ENCODE data around the gene FDX1.

Gene FDX1

DNA sequence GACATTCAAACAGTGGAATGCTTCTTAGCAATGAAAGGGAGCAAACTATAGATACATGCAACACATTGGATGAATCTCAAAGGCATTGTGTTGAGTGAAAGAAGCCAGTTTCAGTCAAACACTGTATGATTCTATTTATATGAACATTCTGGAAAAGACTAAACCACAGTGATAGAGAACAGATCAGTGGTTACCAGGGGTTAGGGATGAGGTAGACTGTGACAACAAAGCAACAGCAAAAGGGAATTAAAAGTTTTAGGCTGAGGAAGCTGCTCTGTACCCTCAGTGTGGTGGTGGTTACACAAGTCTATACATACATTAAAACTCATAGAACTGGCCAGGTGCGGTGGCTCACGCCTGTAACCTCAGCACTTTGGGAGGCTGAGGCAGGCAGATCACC, 23.0 kb downstream of the FDX1 start:
- H3K79me2 ChIP-seq (ENCODE audit: control insufficient read depth, insufficient read depth, low read length, poor library complexity) = no peaks in the 10 kb centered on the region
- H4K91ac ChIP-seq (ENCODE audit: low read depth, low read length) = no peak overlapping the region
- H3K79me1 ChIP-seq (ENCODE audit: low read length) = no peaks in the 10 kb centered on the region
- H3K9me3 ChIP-seq (ENCODE audit: insufficient read depth, low read depth, low read length) = no peaks in the 10 kb centered on the region
- no peak overlapping the region for H3K4me2 ChIP-seq (ENCODE audit: low read length)
- H2AK5ac ChIP-seq (ENCODE audit: low read length) = no peak overlapping the region
- no peak overlapping the region for H3K18ac ChIP-seq (ENCODE audit: low read length)
- DNase-seq = no peak
- H3K4ac ChIP-seq (ENCODE audit: low read depth, low read length) = no peak overlapping the region
- no peak overlapping the region for H3K9ac ChIP-seq (ENCODE audit: low read length)
- no peak overlapping the region for H2AFZ ChIP-seq (ENCODE audit: insufficient read depth, low read length, poor library complexity)
- H3K4me1 ChIP-seq (ENCODE audit: control insufficient read depth in 1 of 2, insufficient read depth in 2 of 2, low read length in 2 of 2) = no peaks in the 10 kb centered on the region
- no peak overlapping the region for H4K8ac ChIP-seq (ENCODE audit: low read depth, low read length)
- H2BK120ac ChIP-seq (ENCODE audit: insufficient read depth, low read length, poor library complexity) = no peak overlapping the region
- H4K12ac ChIP-seq (ENCODE audit: low read depth, low read length) = no peak overlapping the region
- no peak overlapping the region for H3K23ac ChIP-seq (ENCODE audit: low read length)
- H3K27me3 ChIP-seq (ENCODE audit: insufficient read depth, low read length) = no peaks in the 10 kb centered on the region
- no peak overlapping the region for H3K27ac ChIP-seq (ENCODE audit: low read depth, low read length)
- no CpG with 5 or more reads among the region's 2 CpGs for WGBS (ENCODE audit: extremely low coverage, insufficient coverage, insufficient read length)
- H3K4me3 ChIP-seq (ENCODE audit: low read depth, low read length) = no peak overlapping the region
- no peak overlapping the region for H2BK5ac ChIP-seq (ENCODE audit: low read depth, low read length, poor library complexity)
- no peak overlapping the region for H3K14ac ChIP-seq (ENCODE audit: low read length)
- peaks cover 1 to 2% of the 10 kb centered on the region in 2 experiments for H3K36me3 ChIP-seq (ENCODE audit: control insufficient read depth in 1 of 2, insufficient read depth in 2 of 2, low read length in 2 of 2)
- no peak overlapping the region for H2BK12ac ChIP-seq (ENCODE audit: low read length)

DNA sequence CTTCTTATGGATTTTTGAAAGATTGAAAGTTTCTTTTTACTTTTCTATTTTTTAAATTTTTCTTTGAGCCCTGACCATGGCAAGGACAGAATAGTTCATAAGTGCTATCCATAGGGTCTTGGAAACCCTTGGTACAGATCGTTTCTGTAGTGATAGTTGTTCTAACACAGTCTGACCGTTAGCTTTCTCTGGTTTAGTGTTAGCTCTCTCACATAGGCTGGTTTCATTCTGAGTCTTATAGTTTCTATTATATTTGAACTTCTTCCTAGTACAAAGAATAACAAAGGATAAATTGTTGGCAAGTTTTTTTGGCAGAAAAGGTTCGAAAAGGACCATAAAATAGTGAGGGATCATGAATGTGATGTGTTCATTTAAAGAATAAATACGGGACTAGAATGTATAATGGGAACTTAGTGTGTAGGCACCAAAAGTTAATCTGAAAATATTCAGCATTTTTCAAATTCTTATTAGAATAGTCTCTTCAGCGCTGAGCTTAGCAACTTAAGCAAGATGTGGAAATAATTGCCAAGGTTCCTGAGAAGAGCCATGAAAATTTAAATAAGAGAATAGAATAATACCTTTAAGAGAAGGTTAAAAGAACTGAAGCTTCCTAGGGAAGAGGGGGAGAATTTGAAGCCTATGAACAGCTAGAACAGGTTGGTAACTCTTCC, 24.1 kb downstream of the FDX1 start:
- Histone ChIP-seq H3K79me2 (ENCODE audit: control insufficient read depth, insufficient read depth, low read length, poor library complexity) (no peaks in the 10 kb centered on the region), H3K27ac (ENCODE audit: low read depth, low read length) (no peak overlapping the region), H2AK5ac (ENCODE audit: low read length) (no peak overlapping the region), H3K36me3 (ENCODE audit: control insufficient read depth in 1 of 2, insufficient read depth in 2 of 2, low read length in 2 of 2) (peaks cover 2 to 3% of the 10 kb centered on the region in 2 experiments), H2AFZ (ENCODE audit: insufficient read depth, low read length, poor library complexity) (no peak overlapping the region), H3K4ac (ENCODE audit: low read depth, low read length) (no peak overlapping the region), H2BK5ac (ENCODE audit: low read depth, low read length, poor library complexity) (no peak overlapping the region), H3K4me1 (ENCODE audit: control insufficient read depth in 1 of 2, insufficient read depth in 2 of 2, low read length in 2 of 2) (no peaks in the 10 kb centered on the region), H3K18ac (ENCODE audit: low read length) (no peak overlapping the region), H4K8ac (ENCODE audit: low read depth, low read length) (no peak overlapping the region), H3K79me1 (ENCODE audit: low read length) (no peaks in the 10 kb centered on the region), H3K14ac (ENCODE audit: low read length) (no peak overlapping the region), H3K9ac (ENCODE audit: low read length) (no peak overlapping the region), H2BK120ac (ENCODE audit: insufficient read depth, low read length, poor library complexity) (no peak overlapping the region), H3K4me2 (ENCODE audit: low read length) (no peak overlapping the region), H3K4me3 (ENCODE audit: low read depth, low read length) (no peak overlapping the region), H4K12ac (ENCODE audit: low read depth, low read length) (no peak overlapping the region), H3K23ac (ENCODE audit: low read length) (no peak overlapping the region), H3K9me3 (ENCODE audit: insufficient read depth, low read depth, low read length) (no peaks in the 10 kb centered on the region), H2BK12ac (ENCODE audit: low read length) (no peak overlapping the region), H4K91ac (ENCODE audit: low read depth, low read length) (no peak overlapping the region), H3K27me3 (ENCODE audit: insufficient read depth, low read length) (no peaks in the 10 kb centered on the region)
- no peak for DNase-seq
- no CpG with 5 or more reads among the region's 5 CpGs for WGBS (ENCODE audit: extremely low coverage, insufficient coverage, insufficient read length)

DNA sequence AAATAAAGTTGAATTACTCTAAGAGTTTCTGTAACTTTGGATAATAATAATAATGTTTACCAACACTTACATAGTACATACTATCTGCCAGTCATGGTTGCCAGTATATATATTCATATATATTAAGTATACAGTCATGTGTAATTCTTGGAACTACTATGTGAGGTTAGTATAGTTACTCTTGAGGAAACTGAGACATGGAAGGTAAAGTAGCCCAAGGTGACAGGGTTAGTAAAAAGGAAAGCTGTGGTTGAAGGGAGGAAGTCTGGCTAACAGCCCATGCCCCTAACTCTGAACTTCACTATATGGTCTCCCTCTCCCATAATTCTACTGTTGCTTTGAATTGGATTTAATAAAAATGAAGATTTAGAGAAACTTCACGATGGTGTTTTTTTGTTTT, 24.9 kb downstream of the FDX1 start:
- Histone ChIP-seq H2AK5ac (ENCODE audit: low read length) (no peak overlapping the region), H3K4me1 (ENCODE audit: control insufficient read depth in 1 of 2, insufficient read depth in 2 of 2, low read length in 2 of 2) (no peaks in the 10 kb centered on the region), H3K27me3 (ENCODE audit: insufficient read depth, low read length) (no peaks in the 10 kb centered on the region), H4K12ac (ENCODE audit: low read depth, low read length) (no peak overlapping the region), H3K27ac (ENCODE audit: low read depth, low read length) (no peak overlapping the region), H3K4me3 (ENCODE audit: low read depth, low read length) (no peak overlapping the region), H3K14ac (ENCODE audit: low read length) (no peak overlapping the region), H4K8ac (ENCODE audit: low read depth, low read length) (no peak overlapping the region), H2BK5ac (ENCODE audit: low read depth, low read length, poor library complexity) (no peak overlapping the region), H2BK12ac (ENCODE audit: low read length) (no peak overlapping the region), H3K4me2 (ENCODE audit: low read length) (no peak overlapping the region), H2BK120ac (ENCODE audit: insufficient read depth, low read length, poor library complexity) (no peak overlapping the region), H3K18ac (ENCODE audit: low read length) (no peak overlapping the region), H3K79me2 (ENCODE audit: control insufficient read depth, insufficient read depth, low read length, poor library complexity) (no peaks in the 10 kb centered on the region), H3K9ac (ENCODE audit: low read length) (no peak overlapping the region), H2AFZ (ENCODE audit: insufficient read depth, low read length, poor library complexity) (no peak overlapping the region), H3K23ac (ENCODE audit: low read length) (no peak overlapping the region), H3K36me3 (ENCODE audit: control insufficient read depth in 1 of 2, insufficient read depth in 2 of 2, low read length in 2 of 2) (peaks cover 2 to 10% of the 10 kb centered on the region in 2 experiments), H4K91ac (ENCODE audit: low read depth, low read length) (no peak overlapping the region), H3K9me3 (ENCODE audit: insufficient read depth, low read depth, low read length) (no peaks in the 10 kb centered on the region), H3K79me1 (ENCODE audit: low read length) (no peaks in the 10 kb centered on the region), H3K4ac (ENCODE audit: low read depth, low read length) (no peak overlapping the region)
- DNase-seq = no peak
- WGBS (ENCODE audit: extremely low coverage, insufficient coverage, insufficient read length) = 38% methylated on average over 1 of the region's 1 CpG

DNA sequence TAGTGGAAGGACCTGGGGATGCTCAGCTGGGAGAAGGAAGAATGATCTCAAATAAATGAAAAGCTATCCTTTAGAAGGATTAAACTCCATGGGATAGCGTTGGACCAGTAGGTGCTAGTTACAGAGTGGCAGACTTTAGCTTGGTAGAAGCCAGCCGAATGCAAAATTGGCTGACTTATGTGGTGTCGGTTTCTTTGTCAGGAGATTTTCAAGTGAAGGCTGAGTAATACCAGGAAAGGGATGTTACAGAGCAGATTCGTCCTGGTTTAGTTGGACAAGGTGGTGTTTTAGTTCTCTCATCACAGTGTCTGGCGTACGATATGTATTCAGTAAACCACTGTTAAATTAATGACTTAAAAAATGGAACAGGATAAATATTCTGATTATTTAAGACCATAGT, 26.0 kb downstream of the FDX1 start:
- Histone ChIP-seq H3K9ac (ENCODE audit: low read length) (no peak overlapping the region), H3K4me1 (ENCODE audit: control insufficient read depth in 1 of 2, insufficient read depth in 2 of 2, low read length in 2 of 2) (no peaks in the 10 kb centered on the region), H4K12ac (ENCODE audit: low read depth, low read length) (no peak overlapping the region), H4K91ac (ENCODE audit: low read depth, low read length) (no peak overlapping the region), H3K79me1 (ENCODE audit: low read length) (no peaks in the 10 kb centered on the region), H3K23ac (ENCODE audit: low read length) (no peak overlapping the region), H3K4ac (ENCODE audit: low read depth, low read length) (no peak overlapping the region), H3K18ac (ENCODE audit: low read length) (no peak overlapping the region), H3K4me3 (ENCODE audit: low read depth, low read length) (no peak overlapping the region), H3K36me3 (ENCODE audit: control insufficient read depth in 1 of 2, insufficient read depth in 2 of 2, low read length in 2 of 2) (peaks cover 0 to 9% of the 10 kb centered on the region in 2 experiments), H3K9me3 (ENCODE audit: insufficient read depth, low read depth, low read length) (no peaks in the 10 kb centered on the region), H3K79me2 (ENCODE audit: control insufficient read depth, insufficient read depth, low read length, poor library complexity) (no peaks in the 10 kb centered on the region), H4K8ac (ENCODE audit: low read depth, low read length) (no peak overlapping the region), H2BK5ac (ENCODE audit: low read depth, low read length, poor library complexity) (no peak overlapping the region), H2BK120ac (ENCODE audit: insufficient read depth, low read length, poor library complexity) (no peak overlapping the region), H2BK12ac (ENCODE audit: low read length) (no peak overlapping the region), H2AFZ (ENCODE audit: insufficient read depth, low read length, poor library complexity) (no peak overlapping the region), H3K14ac (ENCODE audit: low read length) (no peak overlapping the region), H3K27ac (ENCODE audit: low read depth, low read length) (no peak overlapping the region), H3K27me3 (ENCODE audit: insufficient read depth, low read length) (no peaks in the 10 kb centered on the region), H3K4me2 (ENCODE audit: low read length) (no peak overlapping the region), H2AK5ac (ENCODE audit: low read length) (no peak overlapping the region)
- no peak for DNase-seq
- no CpG with 5 or more reads among the region's 6 CpGs for WGBS (ENCODE audit: extremely low coverage, insufficient coverage, insufficient read length)
